Hematopoietic multipotent progenitor cell treated with erythropoietin and hydrocortisone succinate and interleukin-3 and kit ligand, for 17 days (in vitro differentiated cells): Measurements from ENCODE around the gene PYURF.

Experiments used
- DNase-seq: peaks from one replicate; pipeline ENCODE4 v3.0.0-alpha.2; 2015; ENCODE audit warnings: low spot score

Gene PYURF

GRCh38 chr4:88523325-88524129 is at the start of gene PYURF:
Gene PYURF, minus strand, starts transcription at chr4:88523776. Its CDS starts 76 bp downstream, at chr4:88523700.
- DNase-seq, result peak; percentile 82

- no peak for DNase-seq
Measured at GRCh38 chr4:88570001-88570400, 46.4 kb upstream of the PYURF start.

GRCh38 chr4:88567591-88567990 is 44.0 kb upstream of the PYURF start:
- DNase-seq, result no peak

- DNase-seq, result no peak
Measured at GRCh38 chr4:88549815-88550214, 26.2 kb upstream of the PYURF start.

- DNase-seq, result peak; percentile 51
Measured at GRCh38 chr4:88539322-88540068, 15.9 kb upstream of the PYURF start.

GRCh38 chr4:88537709-88538108 is 14.1 kb upstream of the PYURF start:
- no peak for DNase-seq

- DNase-seq, result no peak
Measured at GRCh38 chr4:88535090-88535755, 11.6 kb upstream of the PYURF start.

- no peak for DNase-seq
Measured at GRCh38 chr4:88533937-88534750, 10.6 kb upstream of the PYURF start.

GRCh38 chr4:88533088-88533790 is 9.7 kb upstream of the PYURF start:
- DNase-seq, result no peak

GRCh38 chr4:88531549-88531948 is 8.0 kb upstream of the PYURF start:
- DNase-seq, result no peak

GRCh38 chr4:88528861-88529260 is 5.3 kb upstream of the PYURF start:
- DNase-seq, result no peak

GRCh38 chr4:88527787-88528186 is 4.2 kb upstream of the PYURF start:
- no peak for DNase-seq

- no peak for DNase-seq
Measured at GRCh38 chr4:88526221-88526815, 2.7 kb upstream of the PYURF start.

GRCh38 chr4:88524171-88524570 is 595 bp upstream of the PYURF start:
- no peak for DNase-seq

- peak; percentile 45 for DNase-seq
Measured at GRCh38 chr4:88522702-88523324, 763 bp downstream of the PYURF start.

- no peak for DNase-seq
Measured at GRCh38 chr4:88518911-88519310, 4.7 kb downstream of the PYURF start.

GRCh38 chr4:88517825-88518224 is 5.8 kb downstream of the PYURF start:
- DNase-seq, result no peak

GRCh38 chr4:88516746-88517145 is 6.8 kb downstream of the PYURF start:
- DNase-seq, result no peak

GRCh38 chr4:88514557-88515511 is 8.7 kb downstream of the PYURF start:
- no peak for DNase-seq
